Measurements from ENCODE around the gene TPK1. TPM values are rescaled to one million over a fixed set of nuclear protein-coding genes. Genes with fewer than 3 reads are reported as not detected.
"Not testable (repeated sequence)": the region's sequence is repeated elsewhere in the genome, so short reads cannot be mapped to it uniquely, and the experiment has no call there.

The TPK1 gene
- polyA plus RNA-seq, 4 donors = 2.7 to 21.9 (median 15.3) TPM

GRCh38 chr7:144735505-144736276 is 100.2 kb downstream of the TPK1 start:
- no peaks in the 10 kb centered on the region for H3K36me3 ChIP-seq (ENCODE audit: control insufficient read depth in 3 of 3, insufficient read depth in 2 of 3, low read depth in 1 of 3, low read length in 3 of 3)
- FAIRE-seq (no peak), DNase-seq (no peak)
- 56 to 74% (median 66%) methylated on average over 8 of the region's 8 CpGs for WGBS, 3 donors
- H3K27ac ChIP-seq (ENCODE audit: low read depth in 1 of 3, low read length in 2 of 3) = no peak overlapping the region
- no peak overlapping the region for H3K4me3 ChIP-seq (ENCODE audit: low read depth in 1 of 3, low read length in 3 of 3)
- no peaks in the 10 kb centered on the region for H3K4me1 ChIP-seq (ENCODE audit: control insufficient read depth in 3 of 3, insufficient read depth in 2 of 3, low read depth in 1 of 3, low read length in 2 of 3)
- H3K27me3 ChIP-seq (ENCODE audit: control insufficient read depth in 3 of 3, insufficient read depth in 3 of 3, low read length in 3 of 3) = no peaks in the 10 kb centered on the region
- no peaks in the 10 kb centered on the region for H3K9me3 ChIP-seq (ENCODE audit: control insufficient read depth in 2 of 2, insufficient read depth in 1 of 2, low read depth in 1 of 2, low read length in 1 of 2)

- no peak for FAIRE-seq
- WGBS, 3 donors = 91 to 93% (median 91%) methylated on average over 6 of the region's 6 CpGs
- no peaks in the 10 kb centered on the region for H3K27me3 ChIP-seq (ENCODE audit: control insufficient read depth in 3 of 3, insufficient read depth in 3 of 3, low read length in 3 of 3)
- H3K4me1 ChIP-seq (ENCODE audit: control insufficient read depth in 3 of 3, insufficient read depth in 2 of 3, low read depth in 1 of 3, low read length in 2 of 3) = no peaks in the 10 kb centered on the region
- H3K9me3 ChIP-seq (ENCODE audit: control insufficient read depth in 2 of 2, insufficient read depth in 1 of 2, low read depth in 1 of 2, low read length in 1 of 2) = no peaks in the 10 kb centered on the region
- no peak for DNase-seq
- no peak overlapping the region for H3K4me3 ChIP-seq (ENCODE audit: low read depth in 1 of 3, low read length in 3 of 3)
- no peak overlapping the region for H3K27ac ChIP-seq (ENCODE audit: low read depth in 1 of 3, low read length in 2 of 3)
- H3K36me3 ChIP-seq (ENCODE audit: control insufficient read depth in 3 of 3, insufficient read depth in 2 of 3, low read depth in 1 of 3, low read length in 3 of 3) = no peaks in the 10 kb centered on the region
Observed at GRCh38 chr7:144731661-144732351, 104.0 kb downstream of the TPK1 start.

GRCh38 chr7:144730224-144730623 is 105.6 kb downstream of the TPK1 start:
- no peaks in the 10 kb centered on the region for H3K9me3 ChIP-seq (ENCODE audit: control insufficient read depth in 2 of 2, insufficient read depth in 1 of 2, low read depth in 1 of 2, low read length in 1 of 2)
- H3K4me1 ChIP-seq (ENCODE audit: control insufficient read depth in 3 of 3, insufficient read depth in 2 of 3, low read depth in 1 of 3, low read length in 2 of 3) = no peaks in the 10 kb centered on the region
- DNase-seq = no peak
- H3K27me3 ChIP-seq (ENCODE audit: control insufficient read depth in 3 of 3, insufficient read depth in 3 of 3, low read length in 3 of 3) = no peaks in the 10 kb centered on the region
- WGBS, 3 donors = 81 to 88% (median 84%) methylated on average over 3 of the region's 3 CpGs
- no peaks in the 10 kb centered on the region for H3K36me3 ChIP-seq (ENCODE audit: control insufficient read depth in 3 of 3, insufficient read depth in 2 of 3, low read depth in 1 of 3, low read length in 3 of 3)
- H3K4me3 ChIP-seq (ENCODE audit: low read depth in 1 of 3, low read length in 3 of 3) = no peak overlapping the region
- no peak overlapping the region for H3K27ac ChIP-seq (ENCODE audit: low read depth in 1 of 3, low read length in 2 of 3)
- no peak for FAIRE-seq

- no peak overlapping the region for H3K27ac ChIP-seq (ENCODE audit: low read depth in 1 of 3, low read length in 2 of 3)
- no peaks in the 10 kb centered on the region for H3K4me1 ChIP-seq (ENCODE audit: control insufficient read depth in 3 of 3, insufficient read depth in 2 of 3, low read depth in 1 of 3, low read length in 2 of 3)
- H3K4me3 ChIP-seq (ENCODE audit: low read depth in 1 of 3, low read length in 3 of 3) = no peak overlapping the region
- FAIRE-seq (no peak), DNase-seq (no peak)
- no peaks in the 10 kb centered on the region for H3K27me3 ChIP-seq (ENCODE audit: control insufficient read depth in 3 of 3, insufficient read depth in 3 of 3, low read length in 3 of 3)
- WGBS, 3 donors = 71 to 85% (median 84%) methylated on average over 2 of the region's 2 CpGs
- H3K9me3 ChIP-seq (ENCODE audit: control insufficient read depth in 2 of 2, insufficient read depth in 1 of 2, low read depth in 1 of 2, low read length in 1 of 2) = no peaks in the 10 kb centered on the region
- no peaks in the 10 kb centered on the region for H3K36me3 ChIP-seq (ENCODE audit: control insufficient read depth in 3 of 3, insufficient read depth in 2 of 3, low read depth in 1 of 3, low read length in 3 of 3)
Observed at GRCh38 chr7:144729226-144729625, 106.6 kb downstream of the TPK1 start.

GRCh38 chr7:144728551-144728950 is 107.3 kb downstream of the TPK1 start:
- no peaks in the 10 kb centered on the region for H3K4me1 ChIP-seq (ENCODE audit: control insufficient read depth in 3 of 3, insufficient read depth in 2 of 3, low read depth in 1 of 3, low read length in 2 of 3)
- FAIRE-seq = no peak
- no peak overlapping the region for H3K27ac ChIP-seq (ENCODE audit: low read depth in 1 of 3, low read length in 2 of 3)
- 68 to 81% (median 74%) methylated on average over 4 of the region's 4 CpGs for WGBS, 3 donors
- DNase-seq = no peak
- no peak overlapping the region for H3K4me3 ChIP-seq (ENCODE audit: low read depth in 1 of 3, low read length in 3 of 3)
- H3K9me3 ChIP-seq (ENCODE audit: control insufficient read depth in 2 of 2, insufficient read depth in 1 of 2, low read depth in 1 of 2, low read length in 1 of 2) = no peaks in the 10 kb centered on the region
- H3K27me3 ChIP-seq (ENCODE audit: control insufficient read depth in 3 of 3, insufficient read depth in 3 of 3, low read length in 3 of 3) = no peaks in the 10 kb centered on the region
- no peaks in the 10 kb centered on the region for H3K36me3 ChIP-seq (ENCODE audit: control insufficient read depth in 3 of 3, insufficient read depth in 2 of 3, low read depth in 1 of 3, low read length in 3 of 3)

- not testable (repeated sequence) for H3K27ac ChIP-seq (ENCODE audit: low read depth in 1 of 3, low read length in 2 of 3); H3K27me3 ChIP-seq (ENCODE audit: control insufficient read depth in 3 of 3, insufficient read depth in 3 of 3, low read length in 3 of 3); H3K4me1 ChIP-seq (ENCODE audit: control insufficient read depth in 3 of 3, insufficient read depth in 2 of 3, low read depth in 1 of 3, low read length in 2 of 3); H3K9me3 ChIP-seq (ENCODE audit: control insufficient read depth in 2 of 2, insufficient read depth in 1 of 2, low read depth in 1 of 2, low read length in 1 of 2); H3K36me3 ChIP-seq (ENCODE audit: control insufficient read depth in 3 of 3, insufficient read depth in 2 of 3, low read depth in 1 of 3, low read length in 3 of 3); DNase-seq; H3K4me3 ChIP-seq (ENCODE audit: low read depth in 1 of 3, low read length in 3 of 3); FAIRE-seq
- 91 to 96% (median 91%) methylated on average over 10 to 12 of the region's 12 CpGs for WGBS, 3 donors
Observed at GRCh38 chr7:144726840-144727239, 109.0 kb downstream of the TPK1 start.

GRCh38 chr7:144725070-144725469 is 110.8 kb downstream of the TPK1 start:
- Histone ChIP-seq H3K27me3 (ENCODE audit: control insufficient read depth in 3 of 3, insufficient read depth in 3 of 3, low read length in 3 of 3) (no peaks in the 10 kb centered on the region), H3K27ac (ENCODE audit: low read depth in 1 of 3, low read length in 2 of 3) (peak overlapping the region in 1 of 3 donors; percentile 39), H3K4me1 (ENCODE audit: control insufficient read depth in 3 of 3, insufficient read depth in 2 of 3, low read depth in 1 of 3, low read length in 2 of 3) (no peaks in the 10 kb centered on the region), H3K36me3 (ENCODE audit: control insufficient read depth in 3 of 3, insufficient read depth in 2 of 3, low read depth in 1 of 3, low read length in 3 of 3) (no peaks in the 10 kb centered on the region), H3K4me3 (ENCODE audit: low read depth in 1 of 3, low read length in 3 of 3) (no peak overlapping the region), H3K9me3 (ENCODE audit: control insufficient read depth in 2 of 2, insufficient read depth in 1 of 2, low read depth in 1 of 2, low read length in 1 of 2) (no peaks in the 10 kb centered on the region)
- peak; percentile 67 for FAIRE-seq
- 15 to 53% (median 37%) methylated on average over 1 of the region's 1 CpG for WGBS, 3 donors
- DNase-seq = peak; percentile 46 to 92

GRCh38 chr7:144723301-144723700 is 112.6 kb downstream of the TPK1 start:
- DNase-seq (no peak), FAIRE-seq (no peak)

More at GRCh38 chr7:144723301-144723700, 112.6 kb downstream of the TPK1 start:
- H3K9me3 ChIP-seq (ENCODE audit: control insufficient read depth in 2 of 2, insufficient read depth in 1 of 2, low read depth in 1 of 2, low read length in 1 of 2) = no peaks in the 10 kb centered on the region
- H3K36me3 ChIP-seq (ENCODE audit: control insufficient read depth in 3 of 3, insufficient read depth in 2 of 3, low read depth in 1 of 3, low read length in 3 of 3) = no peaks in the 10 kb centered on the region
- H3K4me1 ChIP-seq (ENCODE audit: control insufficient read depth in 3 of 3, insufficient read depth in 2 of 3, low read depth in 1 of 3, low read length in 2 of 3) = no peaks in the 10 kb centered on the region
- 57 to 75% (median 68%) methylated on average over 4 of the region's 4 CpGs for WGBS, 3 donors
- no peaks in the 10 kb centered on the region for H3K27me3 ChIP-seq (ENCODE audit: control insufficient read depth in 3 of 3, insufficient read depth in 3 of 3, low read length in 3 of 3)
- no peak overlapping the region for H3K4me3 ChIP-seq (ENCODE audit: low read depth in 1 of 3, low read length in 3 of 3)
- H3K27ac ChIP-seq (ENCODE audit: low read depth in 1 of 3, low read length in 2 of 3) = no peak overlapping the region
